KMS-11 (cell line): Measurements from ENCODE around the gene CYP26A1.

Experiments
- H2AFZ ChIP-seq: fragments of 200-600 bp; sonication (generic); 2 replicates; pipeline ENCODE4 v1.6.1; 2016; ENCODE audit warnings: antibody characterized with exemption, mixed run types, low read depth
- H3K27ac ChIP-seq: fragments of 200-600 bp; sonication (generic); 2 replicates; pipeline ENCODE4 v1.6.1; 2016; ENCODE audit warnings: mild to moderate bottlenecking, mixed run types
- H3K27me3 ChIP-seq: fragments of 200-600 bp; sonication (generic); 2 replicates; pipeline ENCODE4 v1.6.1; 2017; ENCODE audit warnings: mild to moderate bottlenecking, low read depth, mixed run types, moderate library complexity; ENCODE audit not compliant: insufficient read depth
- H3K36me3 ChIP-seq: fragments of 200-600 bp; sonication (generic); 2 replicates; pipeline ENCODE4 v1.6.1; 2017; ENCODE audit warnings: mild to moderate bottlenecking, mixed run types; ENCODE audit not compliant: insufficient read depth
- H3K4me1 ChIP-seq: fragments of 200-600 bp; sonication (generic); 2 replicates; pipeline ENCODE4 v1.6.1; 2016; ENCODE audit warnings: mild to moderate bottlenecking, low read depth, mixed run types; ENCODE audit not compliant: poor library complexity, severe bottlenecking
- H3K4me2 ChIP-seq: fragments of 200-600 bp; sonication (generic); 2 replicates; pipeline ENCODE4 v1.7.0; 2016; ENCODE audit warnings: mild to moderate bottlenecking, mixed run types
- H3K4me3 ChIP-seq: fragments of 200-600 bp; sonication (generic); IDR thresholded peaks from 2 replicates; pipeline ENCODE4 v1.6.1; 2017; ENCODE audit warnings: low read depth, low read length, mixed read lengths; ENCODE audit not compliant: insufficient read depth
- H3K79me2 ChIP-seq: fragments of 200-600 bp; sonication (generic); 2 replicates; pipeline ENCODE4 v1.6.1; 2016; ENCODE audit warnings: low read depth, mixed run types; ENCODE audit not compliant: insufficient read depth
- H3K9ac ChIP-seq: fragments of 200-600 bp; sonication (generic); 2 replicates; pipeline ENCODE4 v1.6.1; 2016; ENCODE audit warnings: mild to moderate bottlenecking, mixed run types
- H4K20me1 ChIP-seq: fragments of 200-600 bp; sonication (generic); 2 replicates; pipeline ENCODE4 v1.6.1; 2016; ENCODE audit warnings: mild to moderate bottlenecking, mixed run types; ENCODE audit not compliant: insufficient read depth
- CTCF ChIP-seq: fragments of 200-600 bp; sonication (generic); conservative IDR thresholded peaks from 2 replicates; pipeline ENCODE4 v1.6.1; 2017; ENCODE audit warnings: low read depth, mild to moderate bottlenecking, antibody characterized with exemption, low read length, moderate library complexity, mixed read lengths

The CYP26A1 gene

DNA sequence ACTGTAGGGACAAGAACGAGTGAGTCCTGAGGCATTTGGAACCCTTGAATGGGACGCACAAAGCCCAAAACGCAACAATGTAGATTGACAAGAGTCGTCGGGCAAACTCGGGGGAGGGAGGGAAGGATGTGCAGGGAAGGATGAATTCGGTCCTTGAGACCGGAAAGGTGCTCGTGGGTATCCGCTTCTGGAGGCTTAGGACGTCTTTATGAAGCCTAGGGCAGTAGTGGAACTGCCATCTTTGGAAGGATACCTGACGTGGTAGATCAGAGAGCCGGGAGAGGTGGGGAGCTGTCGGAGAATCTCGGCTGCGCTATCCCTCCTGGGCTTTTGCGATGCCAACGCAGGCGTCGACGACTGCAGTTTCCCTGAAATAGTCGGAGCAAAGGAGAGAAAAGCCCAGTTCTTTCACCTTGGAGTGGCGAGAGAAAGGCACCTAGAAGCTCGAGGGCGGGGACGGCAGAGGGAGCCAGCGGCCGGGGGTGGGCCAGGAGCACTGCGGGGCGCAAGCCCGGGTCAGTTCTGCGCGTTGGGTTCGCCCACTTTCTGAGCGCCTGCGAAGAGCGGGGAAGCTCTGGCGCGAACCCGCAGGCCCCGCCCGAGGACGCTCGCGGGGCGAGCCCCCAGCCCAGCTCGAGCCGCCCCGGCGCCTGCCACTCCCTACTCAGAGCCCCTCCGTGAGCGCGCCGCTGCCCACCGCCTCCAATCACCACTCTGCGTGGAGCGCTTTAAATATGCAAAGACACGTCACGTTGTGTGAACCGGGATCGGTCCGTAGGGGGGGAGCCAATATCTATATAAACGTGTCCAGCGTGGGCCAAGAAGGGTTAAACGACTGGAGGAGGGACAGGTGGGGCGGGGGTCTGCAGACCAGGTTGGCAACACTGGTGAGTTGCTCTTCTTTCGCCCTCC lies 13.5 kb upstream of the CYP26A1 start, which contains the start of gene CYP26C1:
Gene CYP26C1 (plus strand): TSS at position 824 of the 912 bp plus-strand sequence. CDS start 466 bp downstream, outside the sequence.
- Histone ChIP-seq H4K20me1 (no peaks in the 10 kb centered on the region), H3K4me2 (peak within 1 kb of the TSS; percentile 43; the same call in 1 of the 2 replicates), H3K27ac (no peak within 1 kb of the TSS), H3K9ac (no peak within 1 kb of the TSS), H3K27me3 (no peaks in the 10 kb centered on the region), H3K79me2 (no peaks in the 10 kb centered on the region), H2AFZ (no peak within 1 kb of the TSS), H3K4me1 (peaks cover 22% of the 10 kb centered on the region), H3K4me3 (no peak within 1 kb of the TSS), H3K36me3 (no peaks in the 10 kb centered on the region)
- no peak for TF ChIP-seq CTCF

DNA sequence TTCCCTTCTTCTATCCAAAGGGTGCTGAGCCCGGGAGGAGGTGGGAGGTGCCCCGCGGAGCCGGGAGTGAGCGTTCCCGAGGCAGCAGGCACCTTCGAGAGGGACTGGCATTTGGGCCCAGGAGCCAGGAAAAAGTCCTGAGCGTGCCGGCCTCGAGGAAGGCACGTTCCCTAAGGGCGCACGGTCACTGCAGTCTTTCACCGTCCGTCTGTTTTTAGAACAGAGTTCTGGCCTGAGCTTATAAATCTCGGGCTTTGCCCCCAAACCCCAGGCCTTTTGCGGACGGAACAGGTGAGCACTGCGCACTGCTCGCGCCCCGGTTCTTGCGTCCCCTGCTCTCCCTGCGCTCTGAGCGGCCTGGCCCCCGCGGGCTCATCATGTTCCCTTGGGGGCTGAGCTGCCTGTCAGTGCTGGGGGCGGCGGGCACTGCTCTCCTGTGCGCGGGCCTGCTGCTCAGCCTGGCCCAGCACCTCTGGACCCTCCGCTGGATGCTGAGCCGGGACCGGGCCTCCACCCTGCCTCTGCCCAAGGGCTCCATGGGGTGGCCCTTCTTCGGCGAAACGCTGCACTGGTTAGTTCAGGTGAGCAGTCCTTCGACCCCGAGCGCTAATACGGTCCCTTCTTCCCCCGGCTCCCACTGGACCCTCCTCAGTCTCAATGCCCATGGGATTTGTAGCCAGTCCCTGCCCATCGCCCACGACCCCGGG lies 12.7 kb upstream of the CYP26A1 start:
- TF ChIP-seq CTCF, result no peak
- peaks cover 22% of the 10 kb centered on the region for H3K4me1 ChIP-seq
- no peaks in the 10 kb centered on the region for H3K27me3 ChIP-seq
- no peaks in the 10 kb centered on the region for H3K36me3 ChIP-seq
- no peak overlapping the region for H3K9ac ChIP-seq
- no peak overlapping the region for H2AFZ ChIP-seq
- H3K79me2 ChIP-seq, result no peaks in the 10 kb centered on the region
- no peak overlapping the region for H3K27ac ChIP-seq
- H4K20me1 ChIP-seq, result no peaks in the 10 kb centered on the region
- no peak overlapping the region for H3K4me3 ChIP-seq
- no peak overlapping the region for H3K4me2 ChIP-seq

DNA sequence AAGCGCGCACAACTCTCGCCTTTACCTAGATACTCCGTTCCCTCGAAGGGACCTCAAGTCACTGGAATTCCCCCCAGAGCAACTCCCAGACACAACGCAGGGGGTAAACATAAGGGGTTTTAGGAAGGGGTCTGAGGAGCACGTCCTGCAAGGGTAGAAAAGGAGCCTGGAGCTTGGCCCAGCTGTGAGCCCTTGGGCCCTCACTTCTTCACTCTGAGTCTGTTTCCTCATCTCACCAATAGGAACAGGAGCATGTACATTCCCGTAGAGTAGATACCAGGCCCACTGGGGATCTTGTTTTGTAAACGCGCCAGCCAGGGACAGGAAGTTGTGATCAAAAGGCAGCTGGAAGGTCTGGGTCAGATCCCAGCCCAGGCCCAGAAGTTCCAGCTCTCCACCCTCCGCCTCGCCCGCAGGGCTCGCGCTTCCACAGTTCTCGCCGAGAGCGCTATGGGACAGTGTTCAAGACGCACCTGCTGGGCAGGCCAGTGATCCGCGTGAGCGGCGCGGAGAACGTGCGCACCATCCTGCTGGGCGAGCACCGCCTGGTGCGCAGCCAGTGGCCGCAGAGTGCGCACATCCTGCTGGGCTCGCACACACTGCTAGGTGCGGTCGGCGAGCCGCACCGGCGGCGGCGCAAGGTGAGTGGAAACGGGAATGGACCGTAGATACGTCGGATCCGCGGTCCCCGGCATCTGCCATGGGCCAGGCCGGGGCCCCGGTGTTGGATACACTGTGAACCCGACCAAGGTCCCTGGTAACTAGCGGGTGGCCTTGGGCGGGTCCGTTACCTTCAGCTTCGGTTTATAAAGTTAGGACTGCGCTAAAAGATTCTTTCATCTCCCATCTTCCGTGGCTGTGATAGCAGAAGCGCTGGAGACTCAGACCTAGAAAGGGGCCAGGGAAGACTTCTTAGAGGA lies 11.8 kb upstream of the CYP26A1 start:
- H3K36me3 ChIP-seq, result no peaks in the 10 kb centered on the region
- no peaks in the 10 kb centered on the region for H3K79me2 ChIP-seq
- H3K9ac ChIP-seq, result no peak overlapping the region
- no peak for TF ChIP-seq CTCF
- no peak overlapping the region for H3K27ac ChIP-seq
- H3K4me3 ChIP-seq, result no peak overlapping the region
- peaks cover 22% of the 10 kb centered on the region for H3K4me1 ChIP-seq
- H4K20me1 ChIP-seq, result no peaks in the 10 kb centered on the region
- no peak overlapping the region for H2AFZ ChIP-seq
- H3K27me3 ChIP-seq, result no peaks in the 10 kb centered on the region
- no peak overlapping the region for H3K4me2 ChIP-seq

DNA sequence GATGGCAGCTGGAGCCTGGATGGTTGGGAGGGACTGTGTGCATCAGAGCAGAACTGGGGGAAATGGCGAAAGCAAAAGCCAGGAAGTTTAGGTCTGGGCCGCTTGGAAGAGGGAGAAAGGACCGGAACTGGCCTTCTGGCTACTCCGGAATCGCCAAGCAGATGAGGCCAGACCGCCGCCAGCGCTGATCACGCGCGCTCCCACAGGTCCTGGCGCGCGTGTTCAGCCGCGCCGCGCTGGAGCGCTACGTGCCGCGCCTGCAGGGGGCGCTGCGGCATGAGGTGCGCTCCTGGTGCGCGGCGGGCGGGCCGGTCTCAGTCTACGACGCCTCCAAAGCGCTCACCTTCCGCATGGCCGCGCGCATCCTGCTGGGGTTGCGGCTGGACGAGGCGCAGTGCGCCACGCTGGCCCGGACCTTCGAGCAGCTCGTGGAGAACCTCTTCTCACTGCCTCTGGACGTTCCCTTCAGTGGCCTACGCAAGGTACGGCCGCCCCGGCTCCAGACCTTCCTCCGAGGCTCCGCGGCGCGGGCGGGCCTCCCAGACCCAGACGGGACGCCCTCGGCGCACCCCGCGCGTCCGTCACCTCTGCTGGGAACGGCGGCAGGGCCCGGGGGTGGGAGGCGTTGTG lies 11.1 kb upstream of the CYP26A1 start:
- Histone ChIP-seq H2AFZ (no peak overlapping the region), H3K79me2 (no peaks in the 10 kb centered on the region)

More for the DNA sequence above, 11.1 kb upstream of the CYP26A1 start:
- Histone ChIP-seq H3K4me1 (peaks cover 22% of the 10 kb centered on the region), H3K27ac (no peak overlapping the region), H3K36me3 (no peaks in the 10 kb centered on the region), H4K20me1 (no peaks in the 10 kb centered on the region), H3K4me3 (no peak overlapping the region), H3K4me2 (no peak overlapping the region), H3K9ac (no peak overlapping the region), H3K27me3 (no peaks in the 10 kb centered on the region)
- 0 out of 2 replicates have a peak, but pooled peaks have one; percentile 8 for TF ChIP-seq CTCF
